DND-41 (cell line): ENCODE data around the gene DPF1.
"Not testable (repeated sequence)": the region's sequence is repeated elsewhere in the genome, so short reads cannot be mapped to it uniquely, and the experiment has no call there.

Experiments
- CTCF ChIP-seq: IDR thresholded peaks from 2 replicates; pipeline ENCODE4 v1.5.1; 2012; ENCODE audit warnings: borderline replicate concordance, low read length, moderate library complexity, mild to moderate bottlenecking; ENCODE audit not compliant: poor library complexity, severe bottlenecking; ENCODE audit errors: extremely low read depth
- EZH2 ChIP-seq: IDR thresholded peaks from 3 replicates; pipeline ENCODE4 v1.6.1; 2012; ENCODE audit warnings: borderline replicate concordance, low read depth, mild to moderate bottlenecking, moderate library complexity, low read length, inconsistent platforms; ENCODE audit not compliant: severe bottlenecking

GRCh38 chr19:38224863-38225218, 819 bp upstream of the DPF1 start:
- TF ChIP-seq CTCF, EZH2: not testable (repeated sequence)
